Measurements from ENCODE around the gene ACER1.

ACER1 gene

GRCh38 chr19:6271251-6271650 lies 62.2 kb downstream of the ACER1 start:
- DNase-seq (ENCODE audit: extremely low spot score, insufficient read length, low read depth) (no peak), FAIRE-seq (no peak)

DNA sequence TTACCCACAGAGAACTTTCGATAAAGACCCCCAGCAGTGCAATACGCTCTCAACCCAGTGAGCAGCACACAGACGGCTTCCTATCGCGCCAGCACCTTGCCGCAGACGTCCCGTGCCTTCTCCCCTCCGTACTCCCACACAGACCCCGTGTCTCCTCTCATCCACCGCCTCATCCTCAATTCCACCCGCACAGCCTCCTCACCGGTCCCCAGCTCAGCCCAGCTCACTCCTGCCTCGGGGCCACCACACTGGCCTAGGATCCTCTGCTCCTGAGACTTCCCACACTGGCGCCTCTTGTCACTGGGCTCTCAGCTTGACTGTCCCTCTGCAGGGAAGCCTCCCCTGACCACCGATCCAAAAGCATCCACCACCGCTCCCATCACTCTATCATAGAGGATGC lies 62.6 kb downstream of the ACER1 start:
- FAIRE-seq: no peak
- no peak for DNase-seq (ENCODE audit: extremely low spot score, insufficient read length, low read depth)

- no peak for FAIRE-seq
- no peak for DNase-seq (ENCODE audit: extremely low spot score, insufficient read length, low read depth)
Measured at GRCh38 chr19:6270076-6270745, 63.2 kb downstream of the ACER1 start.

- FAIRE-seq (no peak), DNase-seq (ENCODE audit: extremely low spot score, insufficient read length, low read depth) (no peak)
Measured at GRCh38 chr19:6269101-6269886, 64.1 kb downstream of the ACER1 start.

GRCh38 chr19:6268382-6268771 lies 65.0 kb downstream of the ACER1 start:
- no peak for DNase-seq (ENCODE audit: extremely low spot score, insufficient read length, low read depth)
- no peak for FAIRE-seq

DNA sequence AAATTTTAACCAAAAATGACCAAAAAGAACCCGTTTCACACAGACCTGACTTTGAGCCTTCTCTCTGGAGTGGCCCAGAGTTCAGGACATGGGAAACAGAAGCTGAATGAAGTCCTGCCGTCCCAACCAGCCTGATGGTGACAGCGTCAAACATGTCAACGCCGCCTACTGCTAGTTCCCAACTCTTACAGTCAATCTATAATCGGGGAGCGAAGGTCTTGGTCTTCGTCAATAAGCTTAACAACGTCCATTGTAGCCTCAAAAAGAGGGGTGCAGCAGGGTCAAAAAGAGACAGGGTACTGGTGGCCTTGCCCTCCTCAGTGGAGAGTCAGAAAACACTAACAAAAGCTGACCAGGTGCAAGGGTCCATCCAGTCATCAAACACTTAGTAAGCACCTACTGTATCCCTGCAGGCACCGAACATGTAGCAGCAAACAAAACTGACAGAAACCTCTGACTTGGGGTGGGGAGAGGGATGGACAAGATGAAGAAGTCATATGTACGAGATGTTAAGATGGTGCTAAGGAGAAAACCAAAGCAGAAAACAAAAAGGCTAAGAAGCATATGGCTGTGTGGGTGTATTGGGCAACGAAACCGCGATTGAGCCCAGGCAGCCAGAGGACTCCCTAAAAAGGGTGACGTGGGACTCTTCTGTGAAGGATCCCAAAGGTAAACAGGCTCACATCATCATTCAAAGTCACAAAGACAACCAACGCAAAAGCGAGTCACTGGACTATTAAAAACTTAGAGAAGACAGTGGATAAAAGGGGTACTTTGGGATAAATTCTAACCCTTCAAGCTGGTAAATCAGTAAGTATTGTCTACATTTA lies 65.6 kb downstream of the ACER1 start:
- DNase-seq (ENCODE audit: extremely low spot score, insufficient read length, low read depth): no peak
- FAIRE-seq: no peak

GRCh38 chr19:6264803-6265202 lies 68.6 kb downstream of the ACER1 start:
- FAIRE-seq (no peak), DNase-seq (ENCODE audit: extremely low spot score, insufficient read length, low read depth) (no peak)

- FAIRE-seq (no peak), DNase-seq (ENCODE audit: extremely low spot score, insufficient read length, low read depth) (no peak)
Measured at GRCh38 chr19:6263735-6264444, 69.5 kb downstream of the ACER1 start.

DNA sequence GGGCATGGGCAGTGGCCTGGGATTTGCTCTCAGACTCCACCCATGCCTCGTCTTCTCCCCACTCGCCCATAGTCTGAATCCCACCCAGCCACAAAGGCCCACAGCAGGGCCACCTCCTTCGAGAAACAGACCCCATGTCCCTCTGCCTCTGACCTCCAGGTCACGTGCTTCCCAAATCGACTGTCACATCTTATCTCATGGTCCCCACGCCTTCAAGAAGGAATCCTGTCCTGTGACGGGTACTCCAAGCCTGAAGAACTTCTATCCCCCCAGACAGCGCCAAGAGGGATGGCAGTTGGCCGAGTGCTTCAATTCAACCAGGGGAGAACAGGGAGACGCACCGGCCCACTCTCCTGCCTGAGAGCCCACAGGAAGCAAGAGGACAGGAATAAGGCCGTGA lies 70.1 kb downstream of the ACER1 start:
- DNase-seq (ENCODE audit: extremely low spot score, insufficient read length, low read depth): no peak
- FAIRE-seq: no peak

- no peak for DNase-seq (ENCODE audit: extremely low spot score, insufficient read length, low read depth)
Measured at GRCh38 chr19:6262519-6262918, 70.9 kb downstream of the ACER1 start.

GRCh38 chr19:6261883-6262282 lies 71.5 kb downstream of the ACER1 start:
- FAIRE-seq (no peak), DNase-seq (ENCODE audit: extremely low spot score, insufficient read length, low read depth) (no peak)

More at GRCh38 chr19:6262519-6262918, 70.9 kb downstream of the ACER1 start:
- FAIRE-seq: no peak

DNA sequence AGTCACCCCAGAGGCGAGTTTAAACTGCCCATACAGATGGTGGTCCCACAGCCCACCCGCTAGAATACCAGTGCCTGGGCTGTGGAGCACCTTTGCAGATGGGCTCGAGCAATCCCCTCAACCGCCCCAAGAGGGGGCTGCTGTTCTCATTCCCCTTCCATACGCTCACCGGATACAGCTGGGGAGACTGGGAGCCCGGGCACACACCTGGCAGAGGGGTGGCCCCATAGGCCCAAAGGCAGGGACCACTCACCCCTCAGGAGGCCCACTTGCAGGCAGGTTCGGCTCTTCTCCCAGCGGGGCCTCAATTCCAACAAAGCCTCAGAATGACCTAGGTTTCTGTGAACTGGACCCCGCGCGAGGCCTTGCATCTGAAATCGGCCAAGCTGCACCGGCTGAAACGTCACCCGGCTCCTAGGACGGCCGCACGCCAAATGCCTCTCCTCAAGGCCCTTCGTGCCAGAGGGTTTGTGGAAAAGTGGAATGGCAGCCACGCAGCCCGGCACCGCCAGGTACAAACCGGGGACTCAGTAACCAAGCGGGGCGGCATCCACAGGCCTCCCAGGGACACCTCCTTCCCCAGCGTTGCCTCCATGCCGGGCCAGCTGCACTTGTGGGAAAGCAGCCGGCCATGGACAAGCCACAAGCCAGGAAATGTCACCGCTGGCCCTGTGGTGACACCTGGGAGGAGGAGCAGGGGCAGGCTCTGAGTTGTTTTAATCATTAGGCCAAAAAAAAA lies 72.3 kb downstream of the ACER1 start:
- no peak for FAIRE-seq
- no peak for DNase-seq (ENCODE audit: extremely low spot score, insufficient read length, low read depth)

DNA sequence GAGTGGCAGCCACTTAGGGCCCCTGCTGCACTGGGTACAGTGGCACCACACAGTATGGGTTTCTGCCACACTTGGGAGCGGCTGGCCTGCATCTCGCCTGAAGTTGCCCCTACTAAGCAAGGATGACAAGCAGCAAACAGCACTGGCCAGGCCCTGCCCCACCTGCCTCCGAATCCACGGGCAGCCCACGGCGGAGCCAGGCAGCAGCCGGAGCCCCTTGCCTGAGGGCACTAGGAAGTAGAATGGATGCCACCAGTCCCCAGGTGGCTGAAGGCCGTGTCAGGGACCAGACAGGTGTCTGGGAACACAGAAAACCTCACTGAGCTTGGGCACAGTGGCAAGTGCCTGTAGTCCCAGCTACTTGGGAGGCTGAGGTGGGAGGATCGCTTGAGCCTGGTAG lies 73.0 kb downstream of the ACER1 start:
- FAIRE-seq: no peak
- no peak for DNase-seq (ENCODE audit: extremely low spot score, insufficient read length, low read depth)

GRCh38 chr19:6259312-6259861 lies 74.0 kb downstream of the ACER1 start:
- FAIRE-seq (no peak), DNase-seq (ENCODE audit: extremely low spot score, insufficient read length, low read depth) (no peak)

DNA sequence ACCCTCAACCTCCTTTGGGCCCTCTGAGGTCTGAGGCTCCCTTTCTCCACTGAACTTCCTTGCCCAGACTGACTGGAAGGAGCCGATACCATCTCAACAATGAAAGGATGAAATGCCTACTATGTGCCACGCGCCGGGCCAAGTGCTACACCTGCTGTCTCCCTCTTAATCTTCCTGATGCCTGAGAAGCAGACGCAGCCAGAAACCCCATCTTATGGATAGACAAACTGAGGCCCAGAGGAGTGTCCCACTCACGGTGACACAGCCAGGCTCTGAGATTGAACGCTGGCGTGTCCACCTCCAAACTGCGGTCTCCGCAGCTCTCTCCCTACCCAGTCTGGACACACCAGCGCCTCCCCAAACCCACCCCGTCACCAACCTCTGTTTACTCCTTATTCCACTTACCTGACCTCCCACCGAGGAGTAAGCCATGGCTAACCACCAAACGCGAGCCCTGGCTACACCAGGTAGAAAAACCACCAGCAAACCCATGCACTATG lies 74.5 kb downstream of the ACER1 start:
- DNase-seq (ENCODE audit: extremely low spot score, insufficient read length, low read depth): no peak
- FAIRE-seq: no peak

All from GM18507 (cell line).